GM20431 (cell line): ENCODE results near the gene EIF2D.

Experiments
- in situ Hi-C: fragments of 300-500 bp; cut with MseI, MboI; formaldehyde crosslinking; loops from one replicate; pipeline ENCODE4 v1.15.0; 2020; ENCODE audit warnings: low sequenced_read_pairs; ENCODE audit not compliant: unreplicated experiment

EIF2D gene

DNA sequence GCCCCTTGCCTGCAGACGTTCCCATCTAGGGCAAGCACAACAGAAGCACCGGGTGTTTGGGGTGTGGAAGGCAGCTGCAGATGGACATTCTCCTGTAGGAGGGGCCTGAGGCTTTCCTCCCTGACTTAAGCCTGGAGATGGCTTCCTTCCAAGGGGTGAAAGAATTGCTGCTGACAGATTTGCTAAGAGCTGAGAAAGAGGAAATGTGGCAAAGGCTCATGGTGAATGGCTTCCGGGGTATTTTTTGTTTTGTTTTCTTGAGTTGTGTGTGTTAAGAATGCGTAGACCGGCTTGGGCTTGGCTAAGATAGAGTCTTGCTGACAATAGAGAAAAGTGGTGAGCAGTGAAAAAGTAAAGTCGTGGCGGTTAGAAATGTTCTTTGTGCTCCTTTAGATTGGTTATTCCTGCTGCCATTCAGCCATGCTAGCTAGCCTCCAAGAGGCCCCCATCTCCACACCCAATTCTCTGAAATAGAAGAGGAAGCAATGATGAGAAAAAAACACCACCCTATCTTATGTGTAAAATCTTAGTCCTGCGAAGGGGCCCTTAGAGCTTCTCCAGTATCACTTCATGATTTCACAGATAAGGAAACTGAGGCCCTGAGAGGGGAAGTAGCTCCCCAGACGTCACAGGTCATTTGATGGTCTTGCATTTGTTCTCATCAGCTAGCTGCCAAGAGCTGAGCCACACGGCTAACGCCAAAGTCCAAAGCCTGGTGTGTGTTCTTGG is 36.9 kb downstream of the EIF2D start:
- in situ Hi-C loops = no loop called here

DNA sequence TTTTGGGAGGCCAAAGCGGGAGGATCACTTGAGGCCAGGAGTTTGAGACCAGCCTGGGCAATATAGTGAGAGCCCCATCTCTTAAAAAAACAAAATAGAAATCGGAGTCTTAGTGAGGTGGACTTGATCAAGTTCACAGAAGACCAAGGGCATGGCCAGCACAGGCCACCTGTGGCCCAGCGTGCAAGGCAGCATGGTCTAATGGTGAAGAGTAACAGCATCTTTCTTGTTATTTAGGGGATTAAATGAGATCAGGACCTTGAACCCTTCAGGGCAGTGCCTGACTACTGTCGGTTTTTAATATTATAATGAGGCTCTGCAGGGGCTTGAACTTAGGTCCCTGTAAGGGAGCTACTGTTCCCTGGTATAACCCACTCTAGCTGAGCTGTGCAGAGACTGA is 38.5 kb downstream of the EIF2D start:
- in situ Hi-C loops = no loop called here

DNA sequence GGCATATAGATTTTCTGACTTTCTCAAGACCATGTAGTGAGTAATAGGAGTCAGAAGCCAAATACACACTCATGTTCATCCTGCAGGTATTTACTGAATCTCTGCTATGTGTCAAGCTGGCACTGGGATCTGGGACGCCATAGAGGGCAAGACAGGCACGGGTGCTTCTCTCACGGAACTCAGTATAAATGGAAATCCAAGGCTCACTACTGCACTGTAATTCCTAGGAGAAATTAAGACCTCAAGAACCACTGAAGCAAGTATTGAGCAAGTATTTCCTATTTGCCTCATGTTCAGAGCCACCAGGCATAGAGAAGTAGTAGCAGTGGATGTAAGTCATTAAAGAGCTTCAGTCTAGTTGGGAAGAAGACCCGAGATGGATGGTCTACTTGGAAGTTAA is 38.9 kb downstream of the EIF2D start:
- in situ Hi-C loops = no loop called here

DNA sequence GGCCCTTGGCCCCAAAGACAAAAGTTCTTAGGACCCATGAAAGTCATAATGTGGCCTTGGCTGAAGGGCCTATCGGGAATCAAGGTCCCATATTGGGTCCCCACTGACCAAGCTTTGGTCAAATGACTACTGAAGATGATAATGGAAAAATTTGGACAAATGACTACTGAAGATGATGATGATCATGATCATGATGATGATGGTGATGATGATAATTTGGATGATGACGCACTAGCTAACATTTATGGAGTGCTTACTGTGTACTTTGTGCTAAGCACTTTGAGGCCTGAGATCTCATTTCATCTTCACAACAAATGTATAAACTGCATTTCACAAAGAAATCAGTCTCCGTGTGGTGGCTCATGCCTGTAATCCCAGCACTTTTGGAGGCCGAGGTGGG is 39.4 kb downstream of the EIF2D start:
- in situ Hi-C loops = no loop called here

DNA sequence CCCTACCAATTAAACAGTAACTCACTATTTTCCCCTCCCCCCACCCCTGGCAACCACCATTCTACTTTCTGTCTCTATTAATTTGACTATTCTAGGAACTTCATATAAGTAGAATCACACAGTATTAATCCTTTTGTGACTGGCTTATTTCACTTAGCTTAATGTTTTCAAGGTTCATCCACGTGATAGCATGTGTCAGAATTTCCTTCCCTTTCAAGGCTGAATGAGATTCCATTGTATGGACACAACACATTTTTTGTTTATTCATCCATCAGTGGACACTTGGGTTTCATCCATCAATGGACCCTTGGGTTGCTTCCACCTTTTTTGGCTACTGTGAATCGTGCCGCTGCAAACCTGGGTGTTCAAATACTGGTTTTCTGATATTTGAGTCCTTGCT is 41.7 kb downstream of the EIF2D start:
- in situ Hi-C loops = no loop called here

DNA sequence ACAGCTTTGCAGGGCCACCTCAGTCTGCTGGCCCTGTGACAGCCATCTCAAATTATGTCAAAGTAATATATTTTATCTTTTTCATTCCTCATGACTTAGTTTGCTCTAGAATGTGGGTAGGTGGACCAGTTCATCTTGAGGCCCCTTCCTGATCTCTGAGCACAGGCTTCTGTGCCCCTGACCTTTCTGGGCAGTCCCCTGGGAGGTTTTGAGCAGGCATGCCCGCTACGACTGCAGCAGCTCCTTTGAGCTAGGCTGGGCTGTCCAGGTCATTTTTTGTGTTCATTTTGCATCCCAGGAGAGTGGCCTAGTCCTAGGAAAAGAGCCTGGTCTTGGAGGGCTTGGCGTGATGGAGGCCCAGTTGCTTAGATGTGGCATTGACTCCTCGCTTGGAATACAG is 42.7 kb downstream of the EIF2D start:
- in situ Hi-C loops = no loop called here

DNA sequence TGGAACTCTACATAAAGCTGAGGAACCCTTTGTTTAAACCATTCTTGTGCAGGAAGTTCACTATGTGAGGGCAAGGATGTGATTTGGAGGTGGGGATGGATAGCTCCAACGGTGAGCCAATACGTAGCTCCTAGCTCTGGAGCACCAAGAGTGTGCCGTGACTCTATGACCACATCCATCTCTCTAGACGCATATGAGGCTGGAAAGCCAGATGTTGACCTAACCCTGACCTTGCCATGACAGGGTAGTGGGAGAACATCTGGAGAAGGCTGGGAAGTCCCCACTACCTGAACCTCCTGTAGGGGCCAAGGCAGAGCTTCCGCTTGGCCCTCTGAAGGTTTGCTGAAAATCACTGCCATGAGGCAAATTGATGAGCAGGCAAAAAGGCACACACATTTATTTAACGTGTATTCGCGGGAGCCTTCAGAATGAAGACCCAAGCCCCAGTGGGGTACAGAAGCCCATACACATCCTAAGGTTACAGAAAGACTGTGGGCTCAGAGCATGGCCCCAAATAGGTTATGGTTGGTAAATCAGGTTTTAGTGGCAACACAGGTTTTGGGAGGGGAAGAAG is 43.4 kb downstream of the EIF2D start:
- in situ Hi-C loops = no loop called here

DNA sequence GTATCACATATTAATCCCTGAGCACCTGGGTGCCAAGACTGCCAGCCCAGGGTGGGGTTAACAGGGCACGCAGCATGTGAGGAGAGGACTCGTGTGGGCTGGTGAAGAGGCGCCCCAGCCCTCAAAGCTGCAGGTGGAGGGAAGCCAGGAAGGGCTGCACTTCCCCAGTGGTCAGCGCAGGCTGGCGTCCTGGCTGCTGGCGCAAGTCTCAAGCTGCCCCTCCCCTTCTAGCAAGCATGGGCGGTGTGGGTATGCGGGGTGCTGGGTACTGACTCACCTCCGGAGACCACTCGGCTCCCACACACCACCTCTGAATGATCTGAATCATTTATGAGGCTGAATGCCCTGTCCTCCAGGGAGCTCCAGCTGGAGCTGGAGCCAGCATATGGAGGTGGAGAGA is 44.0 kb downstream of the EIF2D start:
- in situ Hi-C loops = no loop called here

DNA sequence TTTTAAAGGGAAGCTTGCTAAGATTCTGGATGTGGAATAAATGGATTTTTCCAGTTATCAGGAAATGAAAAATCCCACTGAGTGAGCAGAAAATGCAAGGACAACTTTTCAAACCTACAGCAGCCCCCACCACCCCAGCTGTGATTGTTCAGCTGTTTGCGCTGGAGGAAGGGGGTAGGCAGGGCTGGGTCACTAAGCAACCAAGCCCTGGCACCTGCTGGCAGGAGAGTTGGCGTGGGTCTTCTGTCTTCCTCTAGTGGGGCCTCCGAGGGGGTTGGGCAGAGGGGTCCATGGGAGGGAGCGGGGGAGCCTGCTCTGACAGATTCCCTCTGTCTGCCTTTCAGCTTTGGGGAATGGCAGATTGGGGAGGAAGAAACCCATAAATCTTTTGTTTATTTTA is 45.3 kb downstream of the EIF2D start:
- in situ Hi-C loops = no loop called here

DNA sequence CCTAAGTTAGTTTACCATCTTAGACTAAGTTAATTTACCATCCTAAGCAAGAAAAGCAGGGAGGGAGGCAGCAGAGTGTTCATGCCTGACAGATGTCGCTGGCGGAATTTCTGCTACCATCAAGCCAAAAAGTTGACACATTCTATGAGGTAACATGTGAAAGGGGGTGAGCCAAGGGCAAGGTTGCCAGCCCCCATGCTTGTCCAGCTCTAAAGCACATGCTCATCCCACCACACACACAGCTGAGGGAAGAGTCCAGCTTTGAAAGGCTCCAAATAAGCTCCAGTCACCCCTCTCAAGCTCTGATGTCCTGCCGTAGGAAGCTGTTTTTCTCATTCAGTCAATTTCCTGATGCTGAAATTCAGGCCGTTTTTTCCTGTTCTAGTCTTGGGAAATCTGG is 46.3 kb downstream of the EIF2D start:
- in situ Hi-C loops = no loop called here

DNA sequence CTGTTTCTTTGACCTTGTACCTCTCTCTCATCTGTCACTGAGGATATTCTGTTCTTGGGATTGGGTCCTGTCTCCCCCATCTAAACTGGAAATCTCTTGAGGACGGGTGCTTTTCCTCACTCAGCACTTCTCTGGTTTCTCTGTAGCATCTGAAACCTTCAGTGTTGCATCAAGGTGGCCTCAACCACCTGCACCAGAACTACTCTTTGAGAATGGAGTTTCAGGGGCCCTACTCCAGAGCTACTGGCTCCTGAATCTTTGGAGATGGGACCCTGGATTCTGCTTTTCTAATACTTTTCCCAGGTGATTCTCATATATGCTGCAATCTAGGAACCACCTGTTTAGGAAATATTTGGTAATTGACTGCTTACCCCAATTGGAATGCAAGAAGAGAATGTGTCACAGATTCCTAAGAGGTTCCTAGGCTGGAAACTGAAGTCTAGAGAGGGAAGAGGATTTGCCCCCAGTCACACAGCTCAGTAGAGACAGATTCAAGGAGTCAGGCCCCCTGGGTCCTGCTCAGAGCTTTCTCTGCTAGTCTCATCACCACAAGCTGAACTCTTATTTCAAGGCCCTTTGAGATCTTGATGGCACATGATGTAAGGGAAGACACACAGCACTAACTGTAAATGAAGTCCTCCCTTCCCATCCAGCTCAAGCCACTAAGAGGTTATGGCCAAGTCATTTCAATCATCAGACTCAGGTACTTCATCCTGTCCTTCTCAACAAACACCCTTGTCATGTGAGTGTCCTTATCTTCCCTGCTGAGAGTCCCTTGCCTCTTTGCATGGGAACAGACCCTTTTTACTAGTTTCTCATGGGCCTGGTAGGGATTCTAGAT is 48.7 kb downstream of the EIF2D start:
- in situ Hi-C loops = no loop called here

DNA sequence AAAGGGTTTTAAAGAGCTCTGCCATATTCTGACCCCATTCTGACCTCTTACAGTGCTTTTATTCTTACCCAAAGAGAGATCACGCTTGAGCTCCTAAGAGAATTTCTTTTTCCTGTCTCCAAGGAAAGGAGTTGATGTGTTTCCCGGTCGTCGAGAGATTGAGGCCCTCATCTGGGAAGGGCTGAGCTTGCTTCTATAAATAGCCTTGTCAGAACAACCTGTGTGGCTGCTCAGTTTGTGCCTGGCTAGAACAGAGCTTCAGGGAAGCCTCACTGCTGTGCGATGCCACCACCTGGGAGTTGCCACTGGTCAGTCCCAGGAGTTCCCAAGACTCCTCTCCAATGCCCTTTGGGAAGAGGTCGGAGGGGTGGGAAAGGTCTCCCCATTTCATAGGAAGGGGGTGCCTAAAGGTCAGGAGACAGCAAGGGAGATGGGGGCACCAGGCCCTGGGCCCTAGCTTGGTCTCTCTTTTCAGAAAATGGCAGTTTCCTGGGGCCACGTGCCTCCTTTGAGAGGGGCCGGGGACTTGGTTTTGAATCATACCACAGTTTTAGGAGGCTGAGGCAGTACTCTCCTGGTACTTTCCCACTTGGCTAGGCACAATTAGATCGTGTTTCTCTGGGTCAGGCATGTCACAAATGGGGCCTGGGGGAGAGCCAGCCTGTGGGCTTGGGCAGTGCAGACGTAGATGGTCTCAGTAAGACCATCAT is 52.1 kb downstream of the EIF2D start:
- in situ Hi-C loops = no loop called here

DNA sequence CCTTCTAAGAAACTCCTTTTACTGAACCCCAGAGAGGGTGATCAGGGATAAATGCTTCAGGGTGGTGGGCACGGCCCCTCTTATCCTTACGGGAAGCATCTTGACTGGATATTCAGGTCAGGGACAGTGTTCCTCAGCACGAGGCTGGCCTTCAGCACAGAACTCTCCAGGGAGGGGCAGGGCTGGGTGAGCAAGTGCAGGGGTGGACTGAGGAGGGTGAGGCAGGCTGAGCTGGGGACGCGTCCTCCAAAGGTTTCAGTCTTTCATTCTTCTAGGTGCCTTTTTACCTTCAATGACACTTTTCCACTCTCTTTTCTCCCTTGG is 52.6 kb downstream of the EIF2D start:
- in situ Hi-C loops = no loop called here

DNA sequence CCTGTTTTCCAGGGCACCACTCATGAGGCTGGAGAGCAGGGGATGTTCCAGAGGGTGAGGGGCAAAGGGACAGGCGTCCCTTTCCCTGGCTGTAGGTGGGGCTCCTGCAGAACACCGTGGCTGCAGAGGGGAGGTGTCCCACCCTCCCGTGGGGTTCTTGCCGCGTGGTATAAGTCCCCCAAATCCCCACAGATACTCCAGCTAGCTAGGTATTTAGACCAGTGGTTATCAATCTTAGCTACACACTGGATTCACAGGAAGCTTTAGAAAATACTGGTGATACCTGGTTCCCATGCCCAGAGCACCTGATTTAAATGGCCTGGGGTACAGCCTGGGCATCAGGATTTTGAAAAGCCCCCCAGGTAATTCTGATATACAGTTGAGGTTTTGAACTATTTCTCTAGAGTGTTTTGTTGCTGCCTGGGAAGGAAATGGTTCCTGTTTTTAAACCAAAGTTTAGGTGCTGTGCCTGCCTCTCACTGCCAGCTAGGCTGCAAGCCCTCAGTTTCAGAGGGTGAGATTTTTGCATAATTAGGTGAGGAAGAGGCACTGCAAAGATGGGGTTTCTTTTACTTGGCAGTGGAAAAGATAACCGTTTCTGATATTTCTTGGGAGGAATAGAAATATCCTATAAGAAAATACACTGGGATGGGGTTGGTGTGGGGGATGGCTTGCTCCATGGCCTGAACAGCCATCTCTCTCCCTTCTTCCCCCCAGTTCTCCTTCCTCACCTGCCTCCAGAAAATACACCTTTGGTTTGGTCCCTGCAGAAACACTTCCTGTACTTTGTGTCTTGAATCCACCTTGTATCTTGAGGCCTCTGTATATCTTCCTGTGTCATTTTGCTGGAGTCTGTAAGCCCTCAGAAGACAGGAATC is 53.2 kb downstream of the EIF2D start:
- in situ Hi-C loops = no loop called here

DNA sequence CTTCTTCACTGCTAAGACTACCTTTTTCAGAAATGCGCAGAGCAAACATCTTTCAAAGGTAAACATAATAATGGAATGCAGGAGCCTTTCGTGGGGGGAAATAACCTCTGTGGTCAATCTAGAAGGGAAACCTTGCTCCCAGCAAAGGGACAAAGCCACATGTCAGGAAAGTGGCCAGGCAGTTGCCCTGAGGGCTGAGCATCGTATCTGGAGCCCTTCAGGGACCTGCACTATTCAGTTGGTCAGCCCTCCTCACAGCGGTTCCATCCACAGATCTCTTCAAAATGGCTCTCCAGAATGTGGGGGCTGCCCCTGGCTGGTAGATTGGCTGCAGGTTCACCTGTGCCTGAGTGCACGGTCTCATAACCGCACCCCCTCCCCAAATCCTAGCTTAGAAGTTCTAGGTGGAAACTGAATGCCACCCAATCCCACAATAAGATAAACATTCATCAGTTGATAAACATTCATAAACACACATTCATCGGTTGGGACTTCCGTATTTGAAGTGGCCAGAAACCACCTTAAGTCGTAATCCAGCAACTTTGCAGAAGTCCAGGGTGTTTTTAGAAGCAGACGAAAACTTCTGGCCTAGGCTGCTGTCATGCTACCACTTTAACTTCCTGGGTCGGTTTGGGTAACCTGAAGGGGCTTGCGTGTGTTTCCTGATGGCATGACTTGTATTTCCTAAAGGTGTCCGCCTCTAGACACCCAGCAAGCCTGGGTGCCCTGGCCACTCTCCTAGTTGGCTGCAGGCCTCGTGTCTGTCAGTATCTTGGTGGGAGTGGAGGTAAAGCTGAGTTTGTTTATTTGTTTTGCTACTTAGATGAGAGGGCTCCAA is 54.4 kb downstream of the EIF2D start:
- in situ Hi-C loops = no loop called here

DNA sequence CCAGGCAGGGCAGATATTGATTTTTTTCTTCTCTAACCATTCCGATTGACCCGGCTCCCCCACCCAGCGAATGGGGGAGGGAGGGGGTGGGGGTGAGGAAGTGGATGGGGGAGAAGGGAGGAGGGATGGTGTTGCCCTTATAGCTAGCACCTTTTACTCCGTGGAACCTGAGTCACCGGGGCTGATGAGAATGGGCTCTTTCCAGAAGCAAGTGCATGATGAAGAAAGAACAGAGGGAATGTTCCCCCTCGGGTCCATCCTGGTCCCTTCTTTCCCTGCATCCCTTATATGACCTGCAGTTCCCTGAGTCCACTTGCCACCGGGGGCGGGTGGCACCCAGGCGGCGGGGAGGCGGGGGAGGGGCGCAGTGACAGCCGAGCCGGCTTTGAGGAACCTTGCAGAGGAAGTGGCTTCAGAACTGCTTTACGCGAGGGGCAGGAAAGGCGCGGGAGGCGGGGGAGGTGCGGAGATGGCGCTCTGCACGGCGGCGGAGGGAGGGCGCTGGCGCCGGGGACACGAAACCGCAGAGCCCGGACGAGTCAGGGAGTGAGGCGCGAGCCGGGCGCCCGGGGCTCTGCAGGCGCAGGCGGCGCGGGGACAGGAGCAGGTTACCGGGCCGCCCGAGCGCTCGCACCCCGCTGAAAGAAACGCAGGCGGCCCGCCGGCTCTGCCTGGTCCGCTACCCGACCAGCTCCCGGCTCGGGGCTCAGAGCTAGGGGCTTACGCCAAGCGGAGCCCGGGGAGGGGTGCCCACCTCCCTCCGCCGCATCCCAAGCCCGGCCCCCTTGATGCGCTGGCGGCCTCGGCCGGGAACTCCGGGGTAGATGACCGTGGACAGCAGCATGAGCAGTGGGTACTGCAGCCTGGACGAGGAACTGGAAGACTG is 55.3 kb downstream of the EIF2D start:
- in situ Hi-C loops = no loop called here

DNA sequence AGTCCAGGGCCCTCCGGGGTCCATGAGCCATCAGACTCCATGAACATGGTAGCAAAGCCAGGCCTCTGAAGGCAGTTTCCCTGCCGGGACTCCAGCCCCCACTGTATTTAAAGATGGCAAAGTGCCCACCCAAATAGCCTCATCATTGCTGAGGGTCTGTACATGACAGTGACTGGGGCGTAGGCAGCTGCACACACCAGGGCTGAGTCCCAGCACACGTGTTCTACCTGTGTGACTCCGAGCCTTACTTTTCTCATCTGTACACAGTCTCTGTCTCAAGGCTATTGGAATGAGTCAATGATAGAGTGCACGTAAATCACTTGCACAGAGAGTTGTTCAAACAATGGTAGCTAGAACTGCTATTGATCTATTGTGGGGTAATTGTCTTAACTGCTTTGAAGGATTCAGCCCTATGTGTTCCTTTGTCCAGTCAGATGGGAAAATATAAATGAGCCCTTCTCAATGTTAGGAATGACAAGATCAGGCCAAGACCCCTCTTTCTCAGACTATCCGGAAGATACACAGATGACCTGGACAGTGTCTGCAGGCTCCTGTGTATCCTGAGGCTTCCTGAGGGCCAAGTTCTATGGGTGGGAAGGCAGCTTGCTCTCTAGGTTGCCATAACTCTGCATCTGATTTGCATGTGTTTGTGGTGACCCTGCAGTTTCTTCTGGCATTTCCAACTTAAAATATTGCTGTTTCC is 56.1 kb downstream of the EIF2D start:
- in situ Hi-C loops = no loop called here
